Neural crest cell (in vitro differentiated cells): ENCODE data around the gene TRIO. TPM values are rescaled to one million over a fixed set of nuclear protein-coding genes. Genes with fewer than 3 reads are reported as not detected.

ENCODE experiments used
- DNase-seq: peaks from one replicate; pipeline ENCODE4 v3.0.0; 2021; ENCODE audit warnings: low read depth, mixed read lengths, low spot score
- H3K27ac Mint-ChIP-seq: one replicate; pipeline ENCODE4 v1.8.0; 2021; ENCODE audit warnings: mild to moderate bottlenecking, mixed read lengths; ENCODE audit not compliant: unreplicated experiment
- H3K27me3 Mint-ChIP-seq: 2 replicates; pipeline ENCODE4 v1.8.0; 2021; ENCODE audit warnings: low read depth, mild to moderate bottlenecking, mixed read lengths
- H3K36me3 Mint-ChIP-seq: 2 replicates; pipeline ENCODE4 v1.8.0; 2021; ENCODE audit warnings: low read depth, mild to moderate bottlenecking, mixed read lengths
- H3K4me1 Mint-ChIP-seq: 2 replicates; pipeline ENCODE4 v1.8.0; 2021; ENCODE audit warnings: mixed read lengths
- H3K4me3 Mint-ChIP-seq: one replicate; pipeline ENCODE4 v1.8.0; 2021; ENCODE audit warnings: mild to moderate bottlenecking, mixed read lengths
- H3K9me3 Mint-ChIP-seq: 2 replicates; pipeline ENCODE4 v1.8.0; 2021; ENCODE audit warnings: mixed read lengths
- total RNA-seq: library from RNA; stranded (reverse); gene quantifications from 2 replicates; pipeline ENCODE4 v1.2.1, GENCODE V29; 2021
- TF ChIP-seq, protein P1 (sequence below): fragments of 200-600 bp; sonication (generic); conservative IDR thresholded peaks from 2 replicates; pipeline ENCODE4 v1.5.0; 2021; ENCODE audit warnings: antibody characterized with exemption, mild to moderate bottlenecking

The TRIO gene
- total RNA-seq, 1 donor from 2014 or later: 134 TPM

- DNase-seq: no peak
- Mint-ChIP-seq H3K27me3 (no peaks in the 10 kb centered on the region), H3K36me3 (peaks cover 29% of the 10 kb centered on the region), H3K27ac (peak overlapping the region; percentile 54), H3K9me3 (peaks cover 3% of the 10 kb centered on the region), H3K4me1 (peaks cover 23% of the 10 kb centered on the region), H3K4me3 (no peak overlapping the region)
- TF ChIP-seq, protein P1, sequence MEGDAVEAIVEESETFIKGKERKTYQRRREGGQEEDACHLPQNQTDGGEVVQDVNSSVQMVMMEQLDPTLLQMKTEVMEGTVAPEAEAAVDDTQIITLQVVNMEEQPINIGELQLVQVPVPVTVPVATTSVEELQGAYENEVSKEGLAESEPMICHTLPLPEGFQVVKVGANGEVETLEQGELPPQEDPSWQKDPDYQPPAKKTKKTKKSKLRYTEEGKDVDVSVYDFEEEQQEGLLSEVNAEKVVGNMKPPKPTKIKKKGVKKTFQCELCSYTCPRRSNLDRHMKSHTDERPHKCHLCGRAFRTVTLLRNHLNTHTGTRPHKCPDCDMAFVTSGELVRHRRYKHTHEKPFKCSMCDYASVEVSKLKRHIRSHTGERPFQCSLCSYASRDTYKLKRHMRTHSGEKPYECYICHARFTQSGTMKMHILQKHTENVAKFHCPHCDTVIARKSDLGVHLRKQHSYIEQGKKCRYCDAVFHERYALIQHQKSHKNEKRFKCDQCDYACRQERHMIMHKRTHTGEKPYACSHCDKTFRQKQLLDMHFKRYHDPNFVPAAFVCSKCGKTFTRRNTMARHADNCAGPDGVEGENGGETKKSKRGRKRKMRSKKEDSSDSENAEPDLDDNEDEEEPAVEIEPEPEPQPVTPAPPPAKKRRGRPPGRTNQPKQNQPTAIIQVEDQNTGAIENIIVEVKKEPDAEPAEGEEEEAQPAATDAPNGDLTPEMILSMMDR: no peak
These were observed 315.3 kb downstream of the TRIO start for GRCh38 chr5:14458414-14458813.

- Mint-ChIP-seq H3K4me1 (peaks cover 20% of the 10 kb centered on the region), H3K4me3 (no peak overlapping the region), H3K27me3 (no peaks in the 10 kb centered on the region), H3K27ac (no peak overlapping the region), H3K36me3 (peaks cover 13% of the 10 kb centered on the region), H3K9me3 (no peaks in the 10 kb centered on the region)
- DNase-seq: no peak
- TF ChIP-seq, protein P1: no peak
These were observed 317.8 kb downstream of the TRIO start for GRCh38 chr5:14460844-14461398.

GRCh38 chr5:14462681-14463080, 319.5 kb downstream of the TRIO start:
- Mint-ChIP-seq H3K9me3 (no peaks in the 10 kb centered on the region), H3K4me3 (no peak overlapping the region), H3K27me3 (no peaks in the 10 kb centered on the region), H3K4me1 (peaks cover 7% of the 10 kb centered on the region), H3K36me3 (peaks cover 6% of the 10 kb centered on the region), H3K27ac (no peak overlapping the region)
- DNase-seq: no peak
- TF ChIP-seq, protein P1: no peak

DNA sequence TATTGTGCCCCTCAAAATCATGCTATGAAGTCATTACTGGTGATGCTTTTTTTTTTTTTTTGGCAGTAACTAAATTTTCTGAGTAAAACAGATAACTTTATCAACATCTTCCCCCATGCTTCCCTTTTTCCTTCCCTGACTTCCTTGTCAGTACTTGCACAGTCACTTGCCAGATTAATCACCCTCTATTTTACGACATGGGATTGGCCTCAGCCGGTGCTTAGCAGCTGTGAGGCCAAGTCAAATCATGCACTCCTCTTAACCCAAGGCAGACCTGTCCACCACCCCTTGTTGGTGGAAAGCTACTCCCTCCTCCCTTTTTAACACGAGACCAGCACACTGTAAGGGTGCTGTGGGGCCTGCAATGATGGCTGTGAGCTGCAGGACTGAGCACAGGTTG, 320.5 kb downstream of the TRIO start:
- no peaks in the 10 kb centered on the region for H3K9me3 Mint-ChIP-seq
- DNase-seq: no peak
- no peaks in the 10 kb centered on the region for H3K27me3 Mint-ChIP-seq
- H3K27ac Mint-ChIP-seq: no peak overlapping the region
- H3K4me1 Mint-ChIP-seq: no peaks in the 10 kb centered on the region
- peaks cover 9% of the 10 kb centered on the region for H3K36me3 Mint-ChIP-seq
- H3K4me3 Mint-ChIP-seq: no peak overlapping the region
- TF ChIP-seq, protein P1: no peak

GRCh38 chr5:14464096-14464495, 321.0 kb downstream of the TRIO start:
- Mint-ChIP-seq H3K4me3 (no peak overlapping the region), H3K9me3 (no peaks in the 10 kb centered on the region), H3K4me1 (peaks cover 4% of the 10 kb centered on the region), H3K27ac (no peak overlapping the region), H3K27me3 (no peaks in the 10 kb centered on the region), H3K36me3 (peaks cover 6% of the 10 kb centered on the region)
- no peak for DNase-seq
- TF ChIP-seq, protein P1: no peak

- Mint-ChIP-seq H3K36me3 (peaks cover 6% of the 10 kb centered on the region), H3K4me1 (peaks cover 9% of the 10 kb centered on the region), H3K27ac (peak overlapping the region; percentile 3), H3K4me3 (no peak overlapping the region), H3K9me3 (no peaks in the 10 kb centered on the region), H3K27me3 (no peaks in the 10 kb centered on the region)
- no peak for DNase-seq
- TF ChIP-seq, protein P1: no peak
These were observed 321.5 kb downstream of the TRIO start for GRCh38 chr5:14464671-14465070.
